Fibroblast of mammary gland (primary cell): ENCODE results near the gene RAB33B.

Source experiments
- DNase-seq: peaks from one replicate; pipeline ENCODE4 v3.0.0-alpha.2; 2010; ENCODE audit warnings: low read depth
- H3K4me3 ChIP-seq: 2 replicates; pipeline ENCODE4 v1.5.1; 2011; ENCODE audit warnings: low read depth, mild to moderate bottlenecking, low read length, moderate library complexity; ENCODE audit not compliant: control insufficient read depth
- TF ChIP-seq, protein P1 (sequence below): conservative IDR thresholded peaks from 2 replicates; pipeline ENCODE4 v1.5.1; 2011; ENCODE audit warnings: low read depth, low read length, inconsistent platforms; ENCODE audit not compliant: control insufficient read depth, insufficient read depth

RAB33B gene

DNA sequence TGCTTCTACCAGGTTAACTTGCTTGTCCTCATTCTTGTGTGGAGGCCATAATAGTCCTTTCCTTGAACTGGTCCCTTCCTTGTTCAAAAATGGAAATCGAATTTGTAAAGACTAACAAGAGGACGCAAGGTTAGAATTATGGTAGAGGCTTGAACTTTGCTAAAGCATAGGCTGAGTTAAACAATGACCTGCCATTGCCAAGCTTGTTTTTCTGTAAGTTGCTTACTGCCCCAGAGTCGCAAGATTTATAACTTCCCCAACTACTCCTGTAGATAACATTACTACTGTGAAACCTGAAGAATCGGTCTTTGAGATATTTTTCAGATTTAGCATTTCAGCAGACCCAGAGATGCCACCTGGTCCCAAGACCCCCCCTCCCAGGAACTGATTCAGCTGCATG is 45.3 kb downstream of the RAB33B start:
- no peak for DNase-seq
- TF ChIP-seq, protein P1, sequence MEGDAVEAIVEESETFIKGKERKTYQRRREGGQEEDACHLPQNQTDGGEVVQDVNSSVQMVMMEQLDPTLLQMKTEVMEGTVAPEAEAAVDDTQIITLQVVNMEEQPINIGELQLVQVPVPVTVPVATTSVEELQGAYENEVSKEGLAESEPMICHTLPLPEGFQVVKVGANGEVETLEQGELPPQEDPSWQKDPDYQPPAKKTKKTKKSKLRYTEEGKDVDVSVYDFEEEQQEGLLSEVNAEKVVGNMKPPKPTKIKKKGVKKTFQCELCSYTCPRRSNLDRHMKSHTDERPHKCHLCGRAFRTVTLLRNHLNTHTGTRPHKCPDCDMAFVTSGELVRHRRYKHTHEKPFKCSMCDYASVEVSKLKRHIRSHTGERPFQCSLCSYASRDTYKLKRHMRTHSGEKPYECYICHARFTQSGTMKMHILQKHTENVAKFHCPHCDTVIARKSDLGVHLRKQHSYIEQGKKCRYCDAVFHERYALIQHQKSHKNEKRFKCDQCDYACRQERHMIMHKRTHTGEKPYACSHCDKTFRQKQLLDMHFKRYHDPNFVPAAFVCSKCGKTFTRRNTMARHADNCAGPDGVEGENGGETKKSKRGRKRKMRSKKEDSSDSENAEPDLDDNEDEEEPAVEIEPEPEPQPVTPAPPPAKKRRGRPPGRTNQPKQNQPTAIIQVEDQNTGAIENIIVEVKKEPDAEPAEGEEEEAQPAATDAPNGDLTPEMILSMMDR: no peak
- no peak overlapping the region for H3K4me3 ChIP-seq

DNA sequence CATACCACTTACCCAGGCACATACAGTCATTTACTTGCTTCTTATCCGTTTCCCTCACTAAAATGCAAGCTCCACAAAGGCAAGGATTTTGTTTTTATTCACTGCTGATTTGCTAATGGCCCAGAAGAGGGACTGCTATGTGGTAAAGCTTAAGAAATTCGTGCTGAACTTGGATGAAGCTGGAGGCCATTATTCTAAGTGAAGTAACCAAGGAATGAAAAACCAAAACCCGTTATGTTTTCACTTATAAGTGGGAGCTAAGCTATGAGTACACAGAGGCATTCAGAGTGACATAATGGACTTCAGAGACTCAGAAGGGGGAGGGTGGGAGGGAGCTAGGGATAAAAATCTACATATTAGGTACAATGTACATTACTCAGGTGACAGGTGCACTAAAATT is 47.2 kb downstream of the RAB33B start:
- TF ChIP-seq, protein P1: no peak
- no peak for DNase-seq
- H3K4me3 ChIP-seq: no peak overlapping the region

GRCh38 chr4:139501527-139501926 is 47.6 kb downstream of the RAB33B start:
- DNase-seq: no peak
- no peak overlapping the region for H3K4me3 ChIP-seq
- TF ChIP-seq, protein P1: no peak

GRCh38 chr4:139501927-139502899 is 48.3 kb downstream of the RAB33B start:
- no peak for DNase-seq
- TF ChIP-seq, protein P1: no peak
- no peak overlapping the region for H3K4me3 ChIP-seq

DNA sequence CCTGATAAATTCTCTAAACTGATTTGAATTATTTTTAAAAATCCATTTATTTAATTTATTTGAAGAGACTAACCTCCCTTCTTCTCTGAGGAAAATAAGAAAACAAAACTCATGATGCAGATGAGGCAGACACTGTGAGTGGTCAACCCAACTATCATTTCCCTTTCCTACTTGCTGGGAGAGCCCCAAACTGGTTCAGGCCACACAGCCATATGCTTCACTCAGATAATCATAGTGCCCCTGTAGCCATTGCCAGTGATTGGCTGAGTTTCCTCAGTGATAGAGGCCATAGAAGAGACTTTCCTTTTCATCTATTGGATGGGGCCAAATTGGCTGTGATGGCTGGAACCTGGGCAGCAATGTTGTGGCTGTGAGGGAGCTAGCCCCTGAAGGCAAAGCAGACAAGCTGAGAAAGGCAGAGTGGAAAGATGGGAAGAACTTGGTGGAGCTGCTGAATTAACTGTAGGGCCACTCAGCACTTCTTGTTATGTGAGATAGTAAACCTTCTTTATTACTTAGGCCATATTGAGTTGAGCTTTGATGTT is 49.8 kb downstream of the RAB33B start:
- no peak for DNase-seq
- TF ChIP-seq, protein P1: no peak
- H3K4me3 ChIP-seq: no peak overlapping the region

DNA sequence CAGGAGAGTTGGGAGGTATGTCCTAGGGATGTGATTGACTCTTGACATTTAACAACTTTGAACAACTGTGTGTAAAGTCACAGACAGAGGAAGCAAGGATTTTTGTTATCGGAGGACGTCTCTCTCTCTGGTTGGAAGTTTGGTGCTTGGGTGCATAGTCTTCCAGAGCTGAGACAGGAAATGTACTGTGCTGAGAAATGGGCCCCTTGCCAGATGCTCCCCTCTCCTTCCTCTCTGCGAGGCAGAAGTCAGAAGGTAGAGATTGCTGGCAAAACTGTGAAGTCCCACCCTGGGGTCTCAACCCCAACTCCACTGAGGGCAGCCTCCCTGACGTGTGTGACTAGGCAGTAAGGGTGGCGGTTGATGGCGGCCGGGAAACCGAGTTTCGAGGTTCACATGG is 52.9 kb downstream of the RAB33B start:
- no peak for DNase-seq
- no peak overlapping the region for H3K4me3 ChIP-seq
- TF ChIP-seq, protein P1: no peak
